Activated CD8-positive, alpha-beta memory T cell treated with anti-CD3 and anti-CD28 coated beads for 36 hours (primary cell): ENCODE measurements around the gene RBMS1. TPM values are rescaled to one million over a fixed set of nuclear protein-coding genes. Genes with fewer than 3 reads are reported as not detected.

Source experiments
- CTCF ChIA-PET: fragments of 350-600 bp; sonication (Branson Sonifier 250); formaldehyde crosslinking; loops from one replicate; lab custom pipeline; 2021; ENCODE audit warnings: antibody characterized with exemption; lab: Charles Lee
- POLR2A ChIA-PET: fragments of 350-600 bp; sonication (Branson Sonifier 250); formaldehyde crosslinking; loops from one replicate; lab custom pipeline; 2021; ENCODE audit warnings: antibody characterized with exemption; lab: Charles Lee
- total RNA-seq, 2 experiments: library from RNA; stranded (reverse); gene quantifications; one replicate each; pipeline ENCODE4 v1.2.3, GENCODE V29; 2021

Gene RBMS1
- total RNA-seq, 2 experiments from 2014 or later: 40.5 to 42.1 TPM

DNA sequence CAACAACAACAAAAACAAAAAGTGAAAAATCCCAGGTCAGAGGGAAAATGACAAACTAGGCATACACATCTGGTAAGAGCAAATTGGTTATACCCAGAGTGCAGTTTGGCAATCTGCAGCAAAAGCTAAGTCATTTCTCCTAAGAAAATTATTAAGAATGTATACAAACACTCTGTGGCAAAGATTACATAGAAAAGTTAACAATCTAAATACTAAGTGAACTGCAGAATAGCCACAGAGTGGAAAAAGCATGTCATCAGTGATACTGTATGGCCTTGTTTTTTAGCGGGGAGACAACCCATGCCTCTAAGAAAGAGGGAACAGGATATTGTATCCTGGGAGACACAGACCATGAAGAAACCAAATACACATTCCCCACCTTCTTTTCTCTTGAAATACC, 157.5 kb downstream of the RBMS1 start:
- POLR2A ChIA-PET: interaction anchor here (0.7 kb wide), 1 partner anchor 30 kb away, joined by 3 read pairs; no protein-coding TSS in a partner anchor
- CTCF ChIA-PET: interaction anchor here (0.7 to 1.6 kb wide), 3 partner anchors 10 to 728 kb away, joined by 3 to 7 read pairs (median 3); no protein-coding TSS in a partner anchor

DNA sequence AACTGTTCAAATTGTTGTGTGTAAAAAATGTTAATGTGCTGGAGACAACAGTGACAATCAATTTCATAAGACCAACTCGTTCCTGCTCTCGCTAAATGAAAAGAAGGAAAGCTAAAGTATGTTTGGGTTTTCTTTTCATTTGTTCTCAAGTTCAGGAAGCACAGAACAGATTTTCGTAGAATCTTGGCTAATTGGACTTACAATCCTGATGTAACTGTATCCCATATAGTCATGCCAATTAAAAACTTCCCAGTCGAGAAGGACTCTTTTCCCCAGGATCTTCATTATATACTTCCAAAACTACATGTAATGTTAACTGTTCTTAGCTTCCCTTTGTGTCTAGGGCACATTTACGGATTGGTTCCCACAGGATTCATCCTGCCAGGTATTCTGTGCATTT, 158.2 kb downstream of the RBMS1 start:
- ChIA-PET POLR2A (interaction anchor here (0.7 kb wide), 1 partner anchor 31 kb away, joined by 3 read pairs; no protein-coding TSS in a partner anchor), CTCF (interaction anchor here (0.7 to 1.9 kb wide), 6 partner anchors 9 to 728 kb away, joined by 3 to 8 read pairs (median 4); no protein-coding TSS in a partner anchor)

DNA sequence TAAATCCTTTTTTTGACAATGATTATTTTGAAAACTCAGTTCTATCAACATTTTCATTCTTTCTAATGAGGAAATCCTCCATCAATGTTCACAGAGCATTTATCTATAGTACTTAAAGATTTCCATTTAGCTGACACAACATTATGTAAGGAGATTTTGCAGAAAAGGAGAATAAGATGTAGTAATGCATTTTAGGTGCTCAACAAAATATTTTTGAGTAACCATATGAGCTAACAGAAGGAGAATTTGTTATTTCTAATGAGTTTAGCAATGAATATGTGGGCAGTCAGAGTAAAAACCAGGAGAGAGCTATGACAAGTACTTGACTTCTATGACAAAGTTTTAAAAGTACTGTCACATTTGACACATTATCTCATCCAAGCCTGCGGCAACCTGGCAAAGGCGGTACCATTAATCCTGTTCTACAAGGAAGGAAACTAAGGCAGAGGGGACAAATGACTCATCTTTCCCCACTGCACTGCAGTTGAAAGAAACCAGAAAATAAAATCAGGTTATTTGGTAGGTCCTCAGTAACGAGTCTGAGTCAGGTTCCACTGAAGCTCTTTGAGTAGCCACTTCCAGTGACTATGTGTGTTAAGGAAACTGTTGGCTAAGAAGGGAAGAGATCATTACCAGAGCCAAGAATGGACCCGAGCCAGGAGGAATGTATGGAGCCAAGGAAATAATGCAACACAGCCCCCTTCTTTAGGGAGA, 159.4 kb downstream of the RBMS1 start:
- ChIA-PET POLR2A (no interaction called here), CTCF (interaction anchor here (0.7 to 1.9 kb wide), 5 partner anchors 10 to 74 kb away, joined by 3 to 8 read pairs (median 4); no protein-coding TSS in a partner anchor)

DNA sequence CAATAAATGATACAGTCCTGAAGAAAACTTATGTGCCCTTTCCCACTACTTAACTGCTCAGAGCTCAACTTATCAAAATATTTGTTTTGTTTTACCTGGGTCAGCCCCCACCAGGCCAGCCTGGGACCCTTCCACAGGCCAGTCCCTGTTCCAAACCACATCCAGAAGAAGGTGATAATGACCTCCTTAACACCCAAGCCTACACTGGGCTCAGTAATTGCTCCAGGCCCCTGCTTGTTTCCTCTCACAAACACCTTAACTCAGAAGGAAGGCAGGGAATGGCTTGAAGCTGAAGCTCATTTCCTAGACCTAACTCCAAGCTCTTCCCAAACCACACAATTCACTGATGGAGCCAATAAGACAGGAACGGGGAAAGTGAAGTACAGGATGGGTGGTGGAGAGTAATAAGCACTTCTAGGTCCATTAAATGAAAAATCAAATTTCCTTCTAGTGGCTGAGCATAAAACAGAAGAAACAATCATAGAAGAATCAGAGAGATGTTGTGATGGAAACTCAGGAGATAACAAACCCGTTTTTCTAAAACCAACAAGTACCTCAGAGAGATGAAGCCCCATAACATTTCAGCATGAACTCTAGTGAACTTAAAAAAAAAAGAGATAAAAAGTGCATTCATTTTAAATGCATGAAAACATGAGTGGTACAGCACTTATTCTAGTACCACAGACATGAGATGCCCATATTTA, 160.1 kb downstream of the RBMS1 start:
- CTCF ChIA-PET: interaction anchor here (1.1 to 1.9 kb wide), 3 partner anchors 10 to 74 kb away, joined by 3 to 8 read pairs (median 4); no protein-coding TSS in a partner anchor
- POLR2A ChIA-PET: no interaction called here

DNA sequence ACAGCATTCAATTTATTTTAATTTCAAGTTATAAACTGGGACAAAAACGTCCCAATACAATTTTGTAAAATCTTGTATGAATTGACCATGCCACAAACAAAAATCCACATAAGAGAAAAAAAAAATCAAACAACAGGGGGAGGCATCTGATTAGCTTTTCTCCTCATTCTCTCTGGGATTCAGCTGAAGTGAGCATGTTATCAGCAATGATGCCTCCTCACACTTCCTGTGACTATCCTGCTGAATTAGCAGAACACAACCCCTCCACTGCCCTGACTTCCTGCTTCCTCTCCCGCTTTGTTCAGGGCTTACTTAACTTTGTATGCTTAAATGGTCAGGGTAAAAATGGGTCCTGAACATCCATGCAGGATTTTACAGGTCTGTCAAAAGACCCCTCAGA, 161.3 kb downstream of the RBMS1 start:
- POLR2A ChIA-PET: no interaction called here
- CTCF ChIA-PET: no interaction called here

DNA sequence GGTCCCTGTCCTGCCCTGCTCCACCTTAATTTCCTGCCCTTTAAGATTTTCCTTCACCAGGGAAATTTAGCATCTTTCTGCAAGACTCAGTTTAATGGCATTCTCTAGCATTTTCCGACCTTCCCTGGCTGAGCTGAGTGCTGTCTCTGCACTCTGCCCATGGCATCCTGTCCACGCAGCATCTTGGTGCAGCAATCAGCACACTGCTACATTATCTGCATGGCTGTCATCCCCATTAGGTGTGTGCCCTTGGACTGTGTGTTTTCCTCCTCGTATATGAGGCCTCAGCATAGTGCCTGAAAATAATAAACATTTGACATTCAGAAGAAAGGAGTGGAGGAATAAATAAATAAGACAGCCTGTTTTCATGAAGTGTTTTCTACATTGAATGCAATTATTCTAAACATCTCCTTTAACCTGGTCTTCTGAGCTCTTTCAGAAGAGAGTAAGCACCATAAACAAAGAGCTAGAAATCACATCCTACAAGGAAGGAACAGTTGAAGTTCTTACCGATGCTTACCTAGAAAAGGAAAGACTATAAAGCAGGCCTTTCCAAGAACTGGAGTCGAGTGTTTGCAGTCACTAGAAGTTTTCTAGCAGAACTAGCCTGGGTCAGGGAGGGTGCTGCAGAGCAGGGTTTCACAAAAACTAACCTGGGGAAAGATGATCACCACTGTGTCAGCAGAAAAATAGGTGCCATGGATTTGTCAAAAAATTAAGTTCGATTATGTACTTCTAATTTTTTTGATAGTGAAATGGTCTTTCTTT, 162.2 kb downstream of the RBMS1 start:
- CTCF ChIA-PET: no interaction called here
- POLR2A ChIA-PET: no interaction called here

DNA sequence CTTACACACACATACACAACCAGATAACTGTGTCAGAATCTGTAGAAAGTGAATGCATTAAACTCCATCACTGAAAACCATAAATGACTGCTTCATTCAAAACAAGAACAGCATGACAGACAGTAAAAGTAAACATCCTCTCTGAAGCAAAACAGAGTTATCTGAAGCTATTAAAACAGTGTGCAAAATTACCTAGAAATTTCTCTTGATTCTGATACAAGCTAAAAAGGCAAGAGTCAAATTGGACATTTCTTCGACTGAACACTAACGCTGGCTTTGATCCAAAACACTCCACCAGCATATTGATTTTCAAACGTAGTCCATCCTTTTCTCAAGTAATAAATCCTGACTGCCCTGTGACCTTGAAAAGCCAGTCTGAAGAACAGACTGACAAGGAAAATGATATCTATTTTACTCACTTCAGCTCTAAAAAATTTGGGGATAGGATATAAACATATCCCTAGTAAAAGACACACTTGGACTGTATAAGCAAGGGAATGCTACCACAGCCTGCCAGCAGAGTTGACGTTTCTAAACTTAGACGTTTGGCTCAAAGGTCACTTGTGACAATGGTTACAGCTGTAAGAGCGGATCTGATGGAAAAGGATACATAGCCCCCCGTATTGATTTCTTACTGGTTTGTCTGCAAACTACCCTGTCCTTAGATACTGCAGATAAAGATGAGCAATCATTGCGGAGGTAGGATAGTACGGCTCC, 164.6 kb downstream of the RBMS1 start:
- ChIA-PET POLR2A (no interaction called here), CTCF (interaction anchor here (1.5 to 1.6 kb wide), 2 partner anchors 27 to 59 kb away, joined by 3 to 4 read pairs; no protein-coding TSS in a partner anchor)

DNA sequence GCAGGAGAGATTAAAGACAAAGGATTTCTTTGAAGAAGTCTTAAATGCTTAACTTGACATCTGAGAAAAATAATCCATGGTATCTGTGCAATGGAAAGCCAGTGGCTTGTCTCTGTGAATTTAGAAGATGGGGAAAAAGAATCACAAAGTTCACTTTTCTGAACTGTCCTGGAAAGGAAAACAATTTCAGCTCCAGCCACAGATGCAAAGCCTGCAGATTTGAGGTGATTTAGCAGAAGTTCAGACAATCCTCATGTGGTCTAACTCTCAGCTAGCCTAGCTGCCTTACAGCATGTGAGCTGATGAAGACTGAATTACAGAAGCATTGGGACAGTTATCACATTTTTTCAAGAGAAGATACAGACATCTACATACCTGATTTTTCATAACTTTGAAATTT, 166.8 kb downstream of the RBMS1 start:
- CTCF ChIA-PET: no interaction called here
- POLR2A ChIA-PET: no interaction called here

DNA sequence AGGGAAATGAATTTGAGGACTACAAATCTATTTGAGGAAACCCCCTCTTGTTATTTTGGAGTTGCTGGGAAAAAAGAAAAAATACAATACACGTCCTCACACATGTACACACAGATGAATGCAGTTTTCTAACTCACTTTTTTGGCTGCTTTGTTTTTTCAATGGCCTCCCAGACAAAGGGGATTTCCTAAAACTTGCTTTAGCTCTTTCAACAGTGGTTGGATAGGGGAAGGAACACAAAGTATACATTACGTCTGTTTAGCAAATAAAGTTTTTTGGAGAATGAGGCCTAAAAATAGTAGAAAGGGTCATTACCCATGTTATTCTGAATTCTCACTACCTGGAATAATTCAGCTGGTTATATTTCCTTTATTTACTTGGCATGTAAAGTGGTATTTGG, 168.2 kb downstream of the RBMS1 start:
- POLR2A ChIA-PET: no interaction called here
- CTCF ChIA-PET: interaction anchor here (0.8 kb wide), 1 partner anchor 10 kb away, joined by 3 read pairs; no protein-coding TSS in a partner anchor

DNA sequence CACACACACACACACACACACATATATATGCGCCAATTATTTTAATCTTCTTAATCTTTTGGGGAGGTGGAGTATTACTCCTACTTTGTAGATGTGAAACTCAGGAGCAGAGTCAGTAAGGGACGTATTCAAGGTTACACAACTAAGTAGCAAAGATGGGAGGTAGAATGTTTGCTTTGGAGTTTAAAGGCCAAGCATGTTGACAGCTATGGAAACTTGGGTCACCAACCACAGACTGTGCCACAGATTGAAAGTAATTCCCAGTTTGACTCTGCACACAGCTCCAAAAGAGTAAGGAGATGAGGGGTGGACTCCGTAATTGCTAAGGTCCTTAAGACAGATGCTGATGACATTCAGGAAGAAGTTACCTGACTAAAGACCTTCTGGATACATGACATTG, 168.7 kb downstream of the RBMS1 start:
- ChIA-PET CTCF (interaction anchor here (1.0 to 3.0 kb wide), 6 partner anchors 10 to 669 kb away, joined by 3 to 12 read pairs (median 4); no protein-coding TSS in a partner anchor), POLR2A (no interaction called here)

DNA sequence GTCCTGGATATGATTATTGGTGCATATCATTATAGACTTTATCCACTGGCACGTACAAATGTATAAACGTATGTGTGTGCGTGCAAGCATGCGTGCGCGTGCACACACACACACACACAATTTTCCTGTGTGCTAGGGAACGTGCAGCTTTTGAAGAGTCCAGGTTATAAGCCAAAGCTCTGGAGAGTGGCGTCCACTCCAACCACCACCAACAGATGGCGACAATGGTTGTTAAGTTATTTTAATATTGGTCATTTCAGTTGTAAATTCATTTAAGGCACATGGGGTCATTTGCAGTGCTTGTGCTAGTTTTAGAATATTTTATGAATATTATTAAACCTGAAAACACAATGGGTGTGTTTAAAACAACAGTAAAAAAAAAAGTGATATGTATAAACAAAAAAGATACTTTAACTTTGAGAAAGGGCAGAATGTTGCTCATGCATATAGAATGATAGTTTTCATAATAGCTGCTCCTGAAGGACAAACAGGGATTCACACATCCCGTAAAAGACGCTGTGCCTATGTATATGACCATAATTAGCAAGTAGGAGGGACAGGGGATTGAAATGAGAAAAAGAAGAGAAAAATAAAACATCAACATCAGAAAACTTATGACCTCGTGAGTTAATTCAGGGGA, 169.3 kb downstream of the RBMS1 start:
- ChIA-PET CTCF (interaction anchor here (0.6 to 3.0 kb wide), 17 partner anchors 9 to 670 kb away, joined by 3 to 12 read pairs (median 4); no protein-coding TSS in a partner anchor), POLR2A (interaction anchor here (0.7 kb wide), 1 partner anchor 68 kb away, joined by 11 read pairs; no protein-coding TSS in a partner anchor)

DNA sequence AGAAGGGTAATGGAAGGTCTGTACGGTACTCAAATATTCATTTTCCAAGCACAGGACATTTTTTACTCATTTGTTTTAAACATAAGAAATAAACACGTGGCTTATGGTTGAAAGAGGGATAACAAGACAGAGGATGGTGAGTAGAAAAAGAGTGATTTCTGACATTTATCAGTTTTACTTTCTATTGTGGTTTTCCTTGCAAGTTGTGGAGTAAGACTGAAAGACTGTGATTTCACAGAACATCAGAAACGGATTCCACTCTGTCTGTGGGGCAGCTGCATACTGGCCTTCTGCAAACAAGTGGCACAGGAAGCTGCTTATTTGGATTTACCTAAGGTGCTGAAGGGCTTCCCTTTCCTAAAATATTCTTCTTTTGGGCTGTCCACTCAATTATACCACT, 171.3 kb downstream of the RBMS1 start:
- ChIA-PET CTCF (interaction anchor here (1.1 to 3.0 kb wide), 3 partner anchors 106 to 195 kb away, joined by 3 to 12 read pairs (median 4); no protein-coding TSS in a partner anchor), POLR2A (no interaction called here)

DNA sequence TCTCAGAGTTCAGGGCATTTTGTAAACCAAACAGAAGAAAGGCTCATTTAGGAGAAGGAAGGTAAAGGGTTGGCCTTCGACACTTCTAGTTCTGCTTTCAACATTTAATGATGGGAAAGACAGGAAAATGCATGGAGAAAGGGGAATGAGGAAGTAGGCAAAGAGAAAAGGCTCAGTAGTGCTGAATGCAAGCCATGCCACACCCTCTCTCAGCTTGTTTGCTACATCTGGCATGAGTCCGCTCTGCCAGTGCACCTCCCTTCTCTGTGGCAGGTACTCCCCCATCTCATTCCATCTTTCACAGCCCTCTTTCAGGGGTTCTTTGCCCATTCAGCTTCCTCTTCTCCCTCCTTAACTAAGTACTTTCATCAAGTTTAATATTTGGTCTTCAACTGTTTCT, 172.6 kb downstream of the RBMS1 start:
- CTCF ChIA-PET: no interaction called here
- POLR2A ChIA-PET: no interaction called here

DNA sequence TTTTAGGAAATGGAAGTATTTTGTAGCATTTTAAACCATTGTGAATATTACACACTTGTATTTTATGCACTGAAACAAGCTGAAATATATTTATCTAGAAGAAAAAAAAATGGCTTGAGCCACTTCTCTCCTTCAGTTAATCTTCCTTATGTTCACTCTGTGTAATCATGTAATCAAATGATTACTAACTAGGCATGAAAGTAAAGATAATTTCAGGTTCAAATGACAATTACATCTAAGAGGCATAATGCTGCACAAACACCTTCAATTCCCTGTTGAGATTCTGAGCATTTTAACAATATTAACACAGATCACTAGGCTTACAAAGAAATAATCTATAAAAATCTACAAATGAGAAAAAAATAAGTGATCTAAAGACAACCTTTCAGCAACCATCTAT, 173.9 kb downstream of the RBMS1 start:
- POLR2A ChIA-PET: interaction anchor here (0.5 kb wide), 1 partner anchor 777 kb away, joined by 3 read pairs; no protein-coding TSS in a partner anchor
- CTCF ChIA-PET: no interaction called here

DNA sequence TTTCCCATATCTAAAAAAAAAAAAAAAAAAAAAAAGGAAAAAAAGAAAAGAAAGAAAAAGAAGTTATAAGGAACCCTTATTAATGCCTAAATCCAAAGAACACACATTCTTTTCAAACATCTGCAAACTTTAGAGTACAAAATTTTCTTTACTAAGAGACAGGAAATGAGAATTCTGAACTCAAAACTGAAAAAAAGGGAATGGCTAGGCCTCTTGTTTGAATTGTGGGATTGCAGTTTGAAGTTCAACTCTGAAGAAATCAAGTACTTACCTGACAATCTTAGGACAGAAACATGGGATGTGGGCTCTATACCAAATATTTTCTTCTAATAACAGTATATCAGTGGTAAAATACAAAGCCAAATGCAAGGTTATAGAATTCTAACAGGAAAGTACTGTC, 175.4 kb downstream of the RBMS1 start:
- ChIA-PET POLR2A (no interaction called here), CTCF (interaction anchor here (0.7 to 0.8 kb wide), 2 partner anchors 17 to 301 kb away, joined by 3 to 6 read pairs; no protein-coding TSS in a partner anchor)

DNA sequence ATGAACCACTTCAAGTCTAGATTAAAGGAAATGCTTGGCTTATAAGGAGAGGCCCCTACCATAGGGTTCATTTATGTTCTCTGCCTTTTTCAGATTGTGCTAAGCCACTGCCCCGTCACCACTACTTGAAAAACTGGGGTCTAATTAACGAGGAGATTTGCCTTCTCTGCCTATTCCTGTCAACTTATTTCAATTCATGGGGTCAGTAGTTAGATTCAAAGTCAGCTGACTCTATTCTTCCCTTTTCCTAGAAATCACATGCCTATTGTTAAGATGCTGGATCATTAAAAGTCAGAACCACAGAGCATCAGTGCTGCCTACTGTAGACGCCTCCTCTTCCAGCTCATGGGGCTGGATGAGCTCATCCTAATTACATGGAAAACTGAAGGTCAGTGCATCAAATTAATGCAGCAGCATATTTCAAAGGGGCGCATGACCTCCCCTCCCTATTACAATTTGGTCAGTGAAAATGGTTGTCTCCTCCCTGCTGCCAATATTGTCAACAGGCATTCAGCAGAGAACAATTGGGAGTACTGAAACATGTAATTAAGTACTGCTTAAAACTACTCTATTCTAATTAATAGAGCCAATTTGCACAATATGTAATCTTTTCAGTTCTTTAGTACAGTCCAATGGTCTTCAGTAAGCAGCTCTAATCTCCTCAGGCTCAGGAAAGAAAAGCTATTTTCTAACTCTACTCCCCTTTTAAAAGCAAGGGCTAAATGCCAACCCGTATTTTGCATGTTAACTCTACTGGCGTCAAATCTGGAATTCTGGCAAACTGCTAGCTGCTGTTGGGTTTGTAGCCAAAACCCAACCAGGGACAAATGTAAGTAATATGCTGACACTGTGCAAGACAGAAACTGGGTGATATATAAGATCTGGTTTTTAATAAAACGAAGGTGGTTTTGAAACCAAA, 176.2 kb downstream of the RBMS1 start:
- ChIA-PET CTCF (interaction anchor here (0.7 to 0.8 kb wide), 2 partner anchors 18 to 302 kb away, joined by 3 to 6 read pairs; no protein-coding TSS in a partner anchor), POLR2A (no interaction called here)

DNA sequence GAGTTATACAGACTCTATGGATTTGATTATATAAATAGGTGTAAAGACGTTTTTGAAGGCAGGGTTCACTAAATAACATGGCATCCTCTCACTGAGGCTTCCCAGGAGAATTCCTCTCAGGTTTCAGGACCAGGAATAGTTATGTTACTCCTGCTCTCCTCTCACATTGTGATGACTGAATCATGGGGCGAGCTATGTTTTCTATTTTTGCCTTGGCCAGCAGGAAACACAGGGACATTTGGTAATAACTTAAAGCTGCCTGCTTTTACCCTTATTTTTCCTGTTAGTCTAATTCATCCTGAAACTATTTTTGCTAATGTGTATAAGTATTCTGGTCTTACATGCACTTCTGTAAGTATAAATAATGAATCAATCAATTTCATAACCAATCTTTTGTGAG, 178.3 kb downstream of the RBMS1 start:
- CTCF ChIA-PET: interaction anchor here (0.8 kb wide), 1 partner anchor 19 kb away, joined by 3 read pairs; no protein-coding TSS in a partner anchor
- POLR2A ChIA-PET: no interaction called here
